WTC11 (cell line): ENCODE data around the gene SGSH. TPM values are rescaled to one million over a fixed set of nuclear protein-coding genes. Genes with fewer than 3 reads are reported as not detected.

Experiments
- ATAC-seq: fragments of 200-7000 bp; cut with Tn5 transposase; 2 replicates; pipeline ENCODE4 v1.10.0; 2021; ENCODE audit warnings: mild to moderate bottlenecking, moderate library complexity
- CTCF ChIA-PET: fragments of 300-600 bp; sonication (Branson Sonifier 250); formaldehyde crosslinking; loops from one replicate; lab custom pipeline; 2021; ENCODE audit warnings: antibody characterized with exemption; lab: Charles Lee
- POLR2A ChIA-PET: fragments of 350-600 bp; sonication (Branson Sonifier 250); formaldehyde crosslinking; loops from one replicate; lab custom pipeline; 2021; ENCODE audit warnings: antibody characterized with exemption; lab: Charles Lee
- DNase-seq: peaks from one replicate; pipeline ENCODE4 v3.0.0; 2021; ENCODE audit warnings: low spot score
- H3K27ac Mint-ChIP-seq: 2 replicates; pipeline ENCODE4 v1.8.0; 2021; ENCODE audit warnings: mixed read lengths
- H3K27me3 Mint-ChIP-seq: 2 replicates; pipeline ENCODE4 v1.8.0; 2021; ENCODE audit warnings: low read depth, mild to moderate bottlenecking, moderate library complexity, mixed read lengths
- H3K36me3 Mint-ChIP-seq: 2 replicates; pipeline ENCODE4 v1.8.0; 2021; ENCODE audit warnings: mixed read lengths
- H3K4me1 Mint-ChIP-seq: 2 replicates; pipeline ENCODE4 v1.8.0; 2022; ENCODE audit warnings: mixed read lengths
- H3K4me3 Mint-ChIP-seq: 2 replicates; pipeline ENCODE4 v1.8.0; 2021; ENCODE audit warnings: mild to moderate bottlenecking, moderate library complexity, mixed read lengths
- H3K9me3 Mint-ChIP-seq: 2 replicates; pipeline ENCODE4 v1.8.0; 2021; ENCODE audit warnings: mixed read lengths
- AR ChIP-seq: fragments of 250-450 bp; sonication (Bioruptor Pico); IDR thresholded peaks from 2 replicates; pipeline ENCODE4 v1.9.0; 2021; ENCODE audit warnings: mild to moderate bottlenecking
- CBFB ChIP-seq: sonication (generic); formaldehyde crosslinking; IDR thresholded peaks from 2 replicates; pipeline ENCODE4 v1.8.1; 2022; ENCODE audit warnings: mild to moderate bottlenecking, low read depth, missing genetic modification reagents
- EMX1 ChIP-seq: fragments of 250-450 bp; sonication (Bioruptor Pico); IDR thresholded peaks from 2 replicates; pipeline ENCODE4 v1.8.0; 2021; ENCODE audit warnings: mild to moderate bottlenecking
- ETV6 ChIP-seq: sonication (generic); formaldehyde crosslinking; IDR thresholded peaks from 2 replicates; pipeline ENCODE4 v1.8.1; 2022; ENCODE audit warnings: mild to moderate bottlenecking, missing genetic modification reagents
- IRF1 ChIP-seq: sonication (generic); formaldehyde crosslinking; IDR thresholded peaks from 2 replicates; pipeline ENCODE4 v1.8.0; 2023; ENCODE audit warnings: missing genetic modification reagents
- IRF2 ChIP-seq: sonication (generic); formaldehyde crosslinking; IDR thresholded peaks from 2 replicates; pipeline ENCODE4 v1.8.0; 2022; ENCODE audit warnings: low read depth, missing genetic modification reagents, borderline replicate concordance
- JAZF1 ChIP-seq: fragments of 250-450 bp; sonication (Bioruptor Pico); IDR thresholded peaks from 2 replicates; pipeline ENCODE4 v1.9.0; 2021; ENCODE audit warnings: moderate library complexity, mild to moderate bottlenecking, inconsistent platforms
- MLX ChIP-seq: sonication (generic); formaldehyde crosslinking; IDR thresholded peaks from 2 replicates; pipeline ENCODE4 v1.8.1; 2023; ENCODE audit warnings: mild to moderate bottlenecking, missing genetic modification reagents, moderate library complexity
- NFATC4 ChIP-seq: fragments of 250-450 bp; sonication (Bioruptor Pico); IDR thresholded peaks from 2 replicates; pipeline ENCODE4 v1.9.0; 2021; ENCODE audit warnings: mild to moderate bottlenecking
- NFYB ChIP-seq: sonication (generic); formaldehyde crosslinking; conservative IDR thresholded peaks from 2 replicates; pipeline ENCODE4 v1.8.0; 2022; ENCODE audit warnings: low read depth, missing genetic modification reagents
- NR1H2 ChIP-seq: sonication (generic); formaldehyde crosslinking; IDR thresholded peaks from 2 replicates; pipeline ENCODE4 v1.9.0; 2021; ENCODE audit warnings: mild to moderate bottlenecking, moderate library complexity, missing genetic modification reagents
- NR2C2 ChIP-seq: sonication (generic); formaldehyde crosslinking; IDR thresholded peaks from 2 replicates; pipeline ENCODE4 v1.8.0; 2022; ENCODE audit warnings: mild to moderate bottlenecking, missing genetic modification reagents
- PRRX2 ChIP-seq: fragments of 250-450 bp; sonication (Bioruptor Pico); IDR thresholded peaks from 2 replicates; pipeline ENCODE4 v1.8.0; 2021; ENCODE audit warnings: mild to moderate bottlenecking
- SOX15 ChIP-seq: fragments of 250-450 bp; sonication (Bioruptor Pico); IDR thresholded peaks from 2 replicates; pipeline ENCODE4 v1.9.0; 2021; ENCODE audit warnings: mild to moderate bottlenecking
- TEAD1 ChIP-seq: sonication (generic); formaldehyde crosslinking; IDR thresholded peaks from 2 replicates; pipeline ENCODE4 v1.8.0; 2022; ENCODE audit warnings: mild to moderate bottlenecking, missing genetic modification reagents
- USF1 ChIP-seq: sonication (generic); formaldehyde crosslinking; IDR thresholded peaks from 2 replicates; pipeline ENCODE4 v1.8.0; 2022; ENCODE audit warnings: mild to moderate bottlenecking, missing genetic modification reagents
- ZBTB21 ChIP-seq: sonication (generic); formaldehyde crosslinking; IDR thresholded peaks from 2 replicates; pipeline ENCODE4 v1.8.1; 2023; ENCODE audit warnings: mild to moderate bottlenecking, missing genetic modification reagents, borderline replicate concordance
- ZNF232 ChIP-seq: sonication (generic); formaldehyde crosslinking; IDR thresholded peaks from 2 replicates; pipeline ENCODE4 v1.8.0; 2022; ENCODE audit warnings: mild to moderate bottlenecking, missing genetic modification reagents
- ZNF532 ChIP-seq: fragments of 250-450 bp; sonication (Bioruptor Pico); IDR thresholded peaks from 2 replicates; pipeline ENCODE4 v1.9.0; 2021; ENCODE audit warnings: mild to moderate bottlenecking, borderline replicate concordance
- ZNF671 ChIP-seq: fragments of 250-450 bp; sonication (Bioruptor Pico); IDR thresholded peaks from 2 replicates; pipeline ENCODE4 v1.8.0; 2021; ENCODE audit warnings: mild to moderate bottlenecking
- total RNA-seq: library from RNA; stranded (reverse); gene quantifications from 3 replicates; pipeline ENCODE4 v1.2.3, GENCODE V29; 2021
- TF ChIP-seq, protein P1 (sequence below): sonication (generic); formaldehyde crosslinking; IDR thresholded peaks from 2 replicates; pipeline ENCODE4 v1.8.0; 2023; ENCODE audit warnings: missing genetic modification reagents, mild to moderate bottlenecking, borderline replicate concordance
- TF ChIP-seq, protein P2 (sequence below): sonication (generic); formaldehyde crosslinking; IDR thresholded peaks from 2 replicates; pipeline ENCODE4 v1.8.0; 2022; ENCODE audit warnings: mild to moderate bottlenecking, missing genetic modification reagents

Gene SGSH
- total RNA-seq, 1 experiment from 2014 or later: 27.7 TPM

GRCh38 chr17:80168371-80168770 lies 51.8 kb downstream of the SGSH start (continued):
- TF ChIP-seq AR: no peak
- no peak for TF ChIP-seq TEAD1 (CRISPR knock-in tag)
- no peak for TF ChIP-seq PRRX2
- no peak for TF ChIP-seq IRF1 (CRISPR knock-in tag)
- no peak for TF ChIP-seq NR2C2 (CRISPR knock-in tag)
- TF ChIP-seq EMX1 (CRISPR knock-in tag): no peak
- TF ChIP-seq NR1H2 (CRISPR knock-in tag): no peak
- no peak for TF ChIP-seq NFYB (CRISPR knock-in tag)
- TF ChIP-seq ETV6: no peak
- TF ChIP-seq, protein P1, sequence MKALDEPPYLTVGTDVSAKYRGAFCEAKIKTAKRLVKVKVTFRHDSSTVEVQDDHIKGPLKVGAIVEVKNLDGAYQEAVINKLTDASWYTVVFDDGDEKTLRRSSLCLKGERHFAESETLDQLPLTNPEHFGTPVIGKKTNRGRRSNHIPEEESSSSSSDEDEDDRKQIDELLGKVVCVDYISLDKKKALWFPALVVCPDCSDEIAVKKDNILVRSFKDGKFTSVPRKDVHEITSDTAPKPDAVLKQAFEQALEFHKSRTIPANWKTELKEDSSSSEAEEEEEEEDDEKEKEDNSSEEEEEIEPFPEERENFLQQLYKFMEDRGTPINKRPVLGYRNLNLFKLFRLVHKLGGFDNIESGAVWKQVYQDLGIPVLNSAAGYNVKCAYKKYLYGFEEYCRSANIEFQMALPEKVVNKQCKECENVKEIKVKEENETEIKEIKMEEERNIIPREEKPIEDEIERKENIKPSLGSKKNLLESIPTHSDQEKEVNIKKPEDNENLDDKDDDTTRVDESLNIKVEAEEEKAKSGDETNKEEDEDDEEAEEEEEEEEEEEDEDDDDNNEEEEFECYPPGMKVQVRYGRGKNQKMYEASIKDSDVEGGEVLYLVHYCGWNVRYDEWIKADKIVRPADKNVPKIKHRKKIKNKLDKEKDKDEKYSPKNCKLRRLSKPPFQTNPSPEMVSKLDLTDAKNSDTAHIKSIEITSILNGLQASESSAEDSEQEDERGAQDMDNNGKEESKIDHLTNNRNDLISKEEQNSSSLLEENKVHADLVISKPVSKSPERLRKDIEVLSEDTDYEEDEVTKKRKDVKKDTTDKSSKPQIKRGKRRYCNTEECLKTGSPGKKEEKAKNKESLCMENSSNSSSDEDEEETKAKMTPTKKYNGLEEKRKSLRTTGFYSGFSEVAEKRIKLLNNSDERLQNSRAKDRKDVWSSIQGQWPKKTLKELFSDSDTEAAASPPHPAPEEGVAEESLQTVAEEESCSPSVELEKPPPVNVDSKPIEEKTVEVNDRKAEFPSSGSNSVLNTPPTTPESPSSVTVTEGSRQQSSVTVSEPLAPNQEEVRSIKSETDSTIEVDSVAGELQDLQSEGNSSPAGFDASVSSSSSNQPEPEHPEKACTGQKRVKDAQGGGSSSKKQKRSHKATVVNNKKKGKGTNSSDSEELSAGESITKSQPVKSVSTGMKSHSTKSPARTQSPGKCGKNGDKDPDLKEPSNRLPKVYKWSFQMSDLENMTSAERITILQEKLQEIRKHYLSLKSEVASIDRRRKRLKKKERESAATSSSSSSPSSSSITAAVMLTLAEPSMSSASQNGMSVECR (CRISPR knock-in tag): no peak
- TF ChIP-seq SOX15 (CRISPR knock-in tag): no peak
- no peak for TF ChIP-seq ZBTB21 (CRISPR knock-in tag)

- no peak for TF ChIP-seq IRF2 (CRISPR knock-in tag)
- TF ChIP-seq USF1: no peak
- TF ChIP-seq ZNF671 (CRISPR knock-in tag): no peak
- TF ChIP-seq JAZF1 (CRISPR knock-in tag): no peak
- TF ChIP-seq, protein P2, sequence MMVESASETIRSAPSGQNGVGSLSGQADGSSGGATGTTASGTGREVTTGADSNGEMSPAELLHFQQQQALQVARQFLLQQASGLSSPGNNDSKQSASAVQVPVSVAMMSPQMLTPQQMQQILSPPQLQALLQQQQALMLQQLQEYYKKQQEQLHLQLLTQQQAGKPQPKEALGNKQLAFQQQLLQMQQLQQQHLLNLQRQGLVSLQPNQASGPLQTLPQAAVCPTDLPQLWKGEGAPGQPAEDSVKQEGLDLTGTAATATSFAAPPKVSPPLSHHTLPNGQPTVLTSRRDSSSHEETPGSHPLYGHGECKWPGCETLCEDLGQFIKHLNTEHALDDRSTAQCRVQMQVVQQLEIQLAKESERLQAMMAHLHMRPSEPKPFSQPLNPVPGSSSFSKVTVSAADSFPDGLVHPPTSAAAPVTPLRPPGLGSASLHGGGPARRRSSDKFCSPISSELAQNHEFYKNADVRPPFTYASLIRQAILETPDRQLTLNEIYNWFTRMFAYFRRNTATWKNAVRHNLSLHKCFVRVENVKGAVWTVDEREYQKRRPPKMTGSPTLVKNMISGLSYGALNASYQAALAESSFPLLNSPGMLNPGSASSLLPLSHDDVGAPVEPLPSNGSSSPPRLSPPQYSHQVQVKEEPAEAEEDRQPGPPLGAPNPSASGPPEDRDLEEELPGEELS (CRISPR knock-in tag): no peak
- TF ChIP-seq ZNF532 (CRISPR knock-in tag): no peak
- TF ChIP-seq NR2C2 (CRISPR knock-in tag): no peak
- TF ChIP-seq MLX (CRISPR knock-in tag): no peak
- no peak for TF ChIP-seq CBFB (CRISPR knock-in tag)
- TF ChIP-seq NFATC4: no peak
- no peak for TF ChIP-seq TEAD1 (CRISPR knock-in tag)
- TF ChIP-seq ZNF232 (CRISPR knock-in tag): no peak
- no peak overlapping the region for H3K4me3 Mint-ChIP-seq
- ATAC-seq (no peak), DNase-seq (no peak)
- peaks cover 13% of the 10 kb centered on the region for H3K4me1 Mint-ChIP-seq
- no peaks in the 10 kb centered on the region; the same call in 1 of the 2 replicates for H3K27me3 Mint-ChIP-seq
- ChIA-PET POLR2A (interaction anchor here (0.7 kb wide), 2 partner anchors 19 to 120 kb away, joined by 3 to 4 read pairs; no protein-coding TSS in a partner anchor), CTCF (interaction anchor here (0.7 to 1.2 kb wide), 5 partner anchors 9 to 195 kb away, joined by 3 to 5 read pairs (median 4); partner anchors contain the start of gene GAA)
- peaks cover 5% of the 10 kb centered on the region for H3K9me3 Mint-ChIP-seq
- no peak overlapping the region for H3K27ac Mint-ChIP-seq
- H3K36me3 Mint-ChIP-seq: no peaks in the 10 kb centered on the region
Measured at GRCh38 chr17:80166446-80166845, 53.7 kb downstream of the SGSH start.
